ENCODE results near the gene SERPINA12. TPM values are rescaled to one million over a fixed set of nuclear protein-coding genes. Genes with fewer than 3 reads are reported as not detected.

SERPINA12 gene
- total RNA-seq, 4 donors from 2014 or later: not detected

GRCh38 chr14:94494085-94494484, 15.2 kb downstream of the SERPINA12 start:
- WGBS, 2 donors (ENCODE audit: low coverage in 1 of 2): 62% methylated on average over 4 of the region's 4 CpGs; no CpG with 5 or more reads in 1 of the 2 donors
- intact Hi-C loops (cut with DNase I; ENCODE audit: low total_unique reads): no loop called here
- DNase-seq: no peak
- no peak overlapping the region for H3K4me3 ChIP-seq
- no peak overlapping the region for H3K27ac ChIP-seq
- TF ChIP-seq EP300 (IDR thresholded peaks at IDR 0.05; ENCODE audit: low read depth) (no peak), POLR2AphosphoS5 (IDR thresholded peaks at IDR 0.05) (no peak), POLR2A (IDR thresholded peaks at IDR 0.05) (no peak)
- TF ChIP-seq, protein P1, sequence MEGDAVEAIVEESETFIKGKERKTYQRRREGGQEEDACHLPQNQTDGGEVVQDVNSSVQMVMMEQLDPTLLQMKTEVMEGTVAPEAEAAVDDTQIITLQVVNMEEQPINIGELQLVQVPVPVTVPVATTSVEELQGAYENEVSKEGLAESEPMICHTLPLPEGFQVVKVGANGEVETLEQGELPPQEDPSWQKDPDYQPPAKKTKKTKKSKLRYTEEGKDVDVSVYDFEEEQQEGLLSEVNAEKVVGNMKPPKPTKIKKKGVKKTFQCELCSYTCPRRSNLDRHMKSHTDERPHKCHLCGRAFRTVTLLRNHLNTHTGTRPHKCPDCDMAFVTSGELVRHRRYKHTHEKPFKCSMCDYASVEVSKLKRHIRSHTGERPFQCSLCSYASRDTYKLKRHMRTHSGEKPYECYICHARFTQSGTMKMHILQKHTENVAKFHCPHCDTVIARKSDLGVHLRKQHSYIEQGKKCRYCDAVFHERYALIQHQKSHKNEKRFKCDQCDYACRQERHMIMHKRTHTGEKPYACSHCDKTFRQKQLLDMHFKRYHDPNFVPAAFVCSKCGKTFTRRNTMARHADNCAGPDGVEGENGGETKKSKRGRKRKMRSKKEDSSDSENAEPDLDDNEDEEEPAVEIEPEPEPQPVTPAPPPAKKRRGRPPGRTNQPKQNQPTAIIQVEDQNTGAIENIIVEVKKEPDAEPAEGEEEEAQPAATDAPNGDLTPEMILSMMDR (IDR thresholded peaks at IDR 0.05): no peak
- H3K27me3 ChIP-seq: no peaks in the 10 kb centered on the region
- in situ Hi-C loops (cut with MboI; ENCODE audit: low pct_ligation_motif_present in 1 of 4, low pct_unique_long_range_greater_than_20kb in 1 of 4, low sequenced_read_pairs in 3 of 4): no loop called here
- H3K9me3 ChIP-seq: no peaks in the 10 kb centered on the region
- H3K4me1 ChIP-seq: no peaks in the 10 kb centered on the region
- H3K36me3 ChIP-seq: no peaks in the 10 kb centered on the region

DNA sequence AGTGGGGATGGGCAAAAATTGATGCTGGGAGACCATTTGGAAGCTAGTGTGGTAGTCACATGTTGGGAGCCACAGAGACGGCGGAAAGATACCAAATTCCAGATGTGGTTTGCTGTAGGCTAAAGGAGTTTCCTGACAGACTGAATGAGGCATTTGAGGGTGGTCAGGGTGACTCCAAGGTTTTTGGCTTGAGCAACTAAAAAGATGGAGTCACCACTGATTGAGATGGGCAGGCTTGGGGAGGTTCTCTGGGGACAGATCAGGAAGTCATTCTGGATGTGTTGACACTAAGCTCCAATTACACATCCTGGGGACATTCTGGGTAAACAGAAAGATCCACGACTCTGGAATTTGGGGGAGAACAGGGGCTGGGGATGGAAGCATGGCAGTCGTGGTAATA, 17.8 kb downstream of the SERPINA12 start:
- Histone ChIP-seq H3K4me3 (no peak overlapping the region), H3K9me3 (no peaks in the 10 kb centered on the region), H3K4me1 (peaks cover 0 to 2% (median under 1%) of the 10 kb centered on the region in 4 donors), H3K36me3 (no peaks in the 10 kb centered on the region), H3K27me3 (peaks cover 12% of the 10 kb centered on the region), H3K27ac (no peak overlapping the region)
- no peak for DNase-seq
- in situ Hi-C loops (cut with MboI; ENCODE audit: low pct_ligation_motif_present in 1 of 4, low pct_unique_long_range_greater_than_20kb in 1 of 4, low sequenced_read_pairs in 3 of 4): no loop called here
- TF ChIP-seq, protein P1 (IDR thresholded peaks at IDR 0.05): no peak
- TF ChIP-seq POLR2A (IDR thresholded peaks at IDR 0.05) (no peak), EP300 (IDR thresholded peaks at IDR 0.05; ENCODE audit: low read depth) (no peak), POLR2AphosphoS5 (IDR thresholded peaks at IDR 0.05) (no peak)
- WGBS, 2 donors (ENCODE audit: low coverage in 1 of 2): 49 to 60% methylated on average over 3 to 4 of the region's 4 CpGs
- intact Hi-C loops (cut with DNase I; ENCODE audit: low total_unique reads): no loop called here

DNA sequence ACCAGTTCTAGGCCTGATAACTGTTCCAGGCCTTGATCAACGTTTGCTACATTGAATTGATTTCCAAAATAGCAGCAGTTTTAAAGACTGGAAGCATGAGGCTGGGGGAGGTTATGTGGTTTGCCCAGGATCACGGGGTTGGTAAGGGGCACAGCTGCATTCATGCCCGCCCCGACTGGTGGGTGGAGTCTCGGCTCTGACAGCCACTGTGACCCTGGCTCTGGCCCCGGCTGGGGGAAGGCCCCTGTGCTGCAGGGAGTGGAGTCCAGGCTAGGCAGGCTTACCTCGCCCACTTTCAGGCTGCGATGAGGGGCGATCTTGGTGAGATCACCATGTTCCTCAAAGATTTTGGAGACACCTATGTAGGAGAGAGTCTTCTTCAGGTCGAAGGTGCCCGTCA, 19.9 kb downstream of the SERPINA12 start:
- no peak overlapping the region for H3K27ac ChIP-seq
- DNase-seq: no peak
- no peak overlapping the region for H3K4me3 ChIP-seq
- in situ Hi-C loops (cut with MboI; ENCODE audit: low pct_ligation_motif_present in 1 of 4, low pct_unique_long_range_greater_than_20kb in 1 of 4, low sequenced_read_pairs in 3 of 4): loop anchor here in 1 of 4 donors (10.0 kb wide), 1 partner anchor 135 kb away; no protein-coding TSS in a partner anchor
- 20 to 78% methylated on average over 1 to 11 of the region's 11 CpGs for WGBS, 2 donors (ENCODE audit: low coverage in 1 of 2)
- intact Hi-C loops (cut with DNase I; ENCODE audit: low total_unique reads): loop anchor here (10.0 kb wide), 1 partner anchor 1665 kb away; no protein-coding TSS in a partner anchor
- H3K36me3 ChIP-seq: no peaks in the 10 kb centered on the region
- TF ChIP-seq POLR2AphosphoS5 (IDR thresholded peaks at IDR 0.05): no peak
- TF ChIP-seq, protein P1 (IDR thresholded peaks at IDR 0.05): no peak
- no peak for TF ChIP-seq POLR2A (IDR thresholded peaks at IDR 0.05)
- TF ChIP-seq EP300 (IDR thresholded peaks at IDR 0.05; ENCODE audit: low read depth): no peak
- peaks cover 14% of the 10 kb centered on the region for H3K27me3 ChIP-seq
- H3K9me3 ChIP-seq: no peaks in the 10 kb centered on the region
- peaks cover 0 to 8% (median 3%) of the 10 kb centered on the region in 4 donors for H3K4me1 ChIP-seq

DNA sequence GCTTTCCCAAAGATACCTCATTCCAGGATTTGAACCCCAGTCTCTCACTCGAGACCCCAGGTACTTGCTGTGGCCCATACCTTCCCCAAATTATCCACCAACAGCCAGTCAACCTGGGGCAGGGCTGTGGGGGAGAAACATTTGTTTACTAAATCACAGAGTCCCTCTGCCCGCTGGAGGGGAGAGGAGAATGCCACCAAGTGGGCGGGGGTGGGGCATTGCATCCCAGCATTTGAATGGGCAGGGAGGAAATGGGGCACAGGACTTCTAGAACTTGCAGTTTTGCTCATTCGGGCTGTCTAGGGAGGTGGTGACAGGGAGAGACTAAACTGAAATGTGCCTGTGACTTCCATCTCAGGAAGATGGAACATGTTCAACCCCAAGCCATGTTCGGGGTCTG, 22.4 kb downstream of the SERPINA12 start:
- H3K4me3 ChIP-seq: no peak overlapping the region
- no peak for DNase-seq
- WGBS, 2 donors (ENCODE audit: low coverage in 1 of 2): 33 to 37% methylated on average over 4 to 5 of the region's 5 CpGs
- no peaks in the 10 kb centered on the region for H3K9me3 ChIP-seq
- TF ChIP-seq, protein P1 (IDR thresholded peaks at IDR 0.05): no peak
- TF ChIP-seq EP300 (IDR thresholded peaks at IDR 0.05; ENCODE audit: low read depth) (no peak), POLR2AphosphoS5 (IDR thresholded peaks at IDR 0.05) (no peak), POLR2A (IDR thresholded peaks at IDR 0.05) (no peak)
- intact Hi-C loops (cut with DNase I; ENCODE audit: low total_unique reads): loop anchor here (10.0 kb wide), 1 partner anchor 1662 kb away; no protein-coding TSS in a partner anchor
- in situ Hi-C loops (cut with MboI; ENCODE audit: low pct_ligation_motif_present in 1 of 4, low pct_unique_long_range_greater_than_20kb in 1 of 4, low sequenced_read_pairs in 3 of 4): loop anchor here in 1 of 4 donors (10.0 kb wide), 1 partner anchor 132 kb away; no protein-coding TSS in a partner anchor
- peaks cover 14% of the 10 kb centered on the region for H3K27me3 ChIP-seq
- no peaks in the 10 kb centered on the region for H3K36me3 ChIP-seq
- peaks cover 0 to 8% (median 3%) of the 10 kb centered on the region in 4 donors for H3K4me1 ChIP-seq
- H3K27ac ChIP-seq: no peak overlapping the region

All from transverse colon (tissue), 4 donors.